ENCODE results near the gene LEMD3.

DNA sequence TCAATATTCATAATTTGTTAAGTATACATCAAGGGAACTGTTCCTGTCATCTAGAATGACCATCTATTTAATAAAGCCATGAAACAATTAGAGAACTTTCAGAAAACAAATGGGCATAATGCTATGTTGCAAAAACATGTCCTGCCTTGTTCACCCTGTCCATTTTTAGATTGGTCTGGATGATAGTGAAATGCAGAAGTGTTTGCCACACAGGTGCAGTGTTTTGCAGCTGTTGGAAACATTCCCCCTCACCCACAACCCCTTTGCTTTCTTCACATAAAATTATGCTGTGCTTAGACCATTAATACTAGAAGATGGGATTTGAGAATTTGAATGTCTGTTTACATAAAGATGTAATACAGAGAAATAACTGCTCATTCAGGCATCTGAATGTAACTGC lies 36.5 kb downstream of the LEMD3 start:
- TF ChIP-seq, protein P1, sequence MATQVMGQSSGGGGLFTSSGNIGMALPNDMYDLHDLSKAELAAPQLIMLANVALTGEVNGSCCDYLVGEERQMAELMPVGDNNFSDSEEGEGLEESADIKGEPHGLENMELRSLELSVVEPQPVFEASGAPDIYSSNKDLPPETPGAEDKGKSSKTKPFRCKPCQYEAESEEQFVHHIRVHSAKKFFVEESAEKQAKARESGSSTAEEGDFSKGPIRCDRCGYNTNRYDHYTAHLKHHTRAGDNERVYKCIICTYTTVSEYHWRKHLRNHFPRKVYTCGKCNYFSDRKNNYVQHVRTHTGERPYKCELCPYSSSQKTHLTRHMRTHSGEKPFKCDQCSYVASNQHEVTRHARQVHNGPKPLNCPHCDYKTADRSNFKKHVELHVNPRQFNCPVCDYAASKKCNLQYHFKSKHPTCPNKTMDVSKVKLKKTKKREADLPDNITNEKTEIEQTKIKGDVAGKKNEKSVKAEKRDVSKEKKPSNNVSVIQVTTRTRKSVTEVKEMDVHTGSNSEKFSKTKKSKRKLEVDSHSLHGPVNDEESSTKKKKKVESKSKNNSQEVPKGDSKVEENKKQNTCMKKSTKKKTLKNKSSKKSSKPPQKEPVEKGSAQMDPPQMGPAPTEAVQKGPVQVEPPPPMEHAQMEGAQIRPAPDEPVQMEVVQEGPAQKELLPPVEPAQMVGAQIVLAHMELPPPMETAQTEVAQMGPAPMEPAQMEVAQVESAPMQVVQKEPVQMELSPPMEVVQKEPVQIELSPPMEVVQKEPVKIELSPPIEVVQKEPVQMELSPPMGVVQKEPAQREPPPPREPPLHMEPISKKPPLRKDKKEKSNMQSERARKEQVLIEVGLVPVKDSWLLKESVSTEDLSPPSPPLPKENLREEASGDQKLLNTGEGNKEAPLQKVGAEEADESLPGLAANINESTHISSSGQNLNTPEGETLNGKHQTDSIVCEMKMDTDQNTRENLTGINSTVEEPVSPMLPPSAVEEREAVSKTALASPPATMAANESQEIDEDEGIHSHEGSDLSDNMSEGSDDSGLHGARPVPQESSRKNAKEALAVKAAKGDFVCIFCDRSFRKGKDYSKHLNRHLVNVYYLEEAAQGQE (IDR thresholded peaks at IDR 0.05; ENCODE audit: insufficient read depth in 1 of 2, low read depth in 2 of 2, low read length in 1 of 2): no peak
- TF ChIP-seq, protein P2, sequence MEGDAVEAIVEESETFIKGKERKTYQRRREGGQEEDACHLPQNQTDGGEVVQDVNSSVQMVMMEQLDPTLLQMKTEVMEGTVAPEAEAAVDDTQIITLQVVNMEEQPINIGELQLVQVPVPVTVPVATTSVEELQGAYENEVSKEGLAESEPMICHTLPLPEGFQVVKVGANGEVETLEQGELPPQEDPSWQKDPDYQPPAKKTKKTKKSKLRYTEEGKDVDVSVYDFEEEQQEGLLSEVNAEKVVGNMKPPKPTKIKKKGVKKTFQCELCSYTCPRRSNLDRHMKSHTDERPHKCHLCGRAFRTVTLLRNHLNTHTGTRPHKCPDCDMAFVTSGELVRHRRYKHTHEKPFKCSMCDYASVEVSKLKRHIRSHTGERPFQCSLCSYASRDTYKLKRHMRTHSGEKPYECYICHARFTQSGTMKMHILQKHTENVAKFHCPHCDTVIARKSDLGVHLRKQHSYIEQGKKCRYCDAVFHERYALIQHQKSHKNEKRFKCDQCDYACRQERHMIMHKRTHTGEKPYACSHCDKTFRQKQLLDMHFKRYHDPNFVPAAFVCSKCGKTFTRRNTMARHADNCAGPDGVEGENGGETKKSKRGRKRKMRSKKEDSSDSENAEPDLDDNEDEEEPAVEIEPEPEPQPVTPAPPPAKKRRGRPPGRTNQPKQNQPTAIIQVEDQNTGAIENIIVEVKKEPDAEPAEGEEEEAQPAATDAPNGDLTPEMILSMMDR (IDR thresholded peaks at IDR 0.05): no peak
